IPS DF 6.9 (cell line): Measurements from ENCODE around the gene NTM.

Experiments used
- DNase-seq: peaks from one replicate; pipeline ENCODE4 v3.0.0-alpha.2; 2013; ENCODE audit warnings: low read depth, low spot score
- H3K27ac ChIP-seq: one replicate; pipeline ENCODE4 v1.5.1; 2013; ENCODE audit warnings: low read length, control low read depth
- H3K27me3 ChIP-seq: 2 replicates; pipeline ENCODE4 v1.6.1; 2013; ENCODE audit warnings: mild to moderate bottlenecking, low read length; ENCODE audit not compliant: control insufficient read depth, insufficient read depth
- H3K36me3 ChIP-seq: 2 replicates; pipeline ENCODE4 v1.6.1; 2013; ENCODE audit warnings: low read length; ENCODE audit not compliant: control insufficient read depth, insufficient read depth
- H3K4me1 ChIP-seq: 2 replicates; pipeline ENCODE4 v1.6.1; 2013; ENCODE audit warnings: low read length; ENCODE audit not compliant: control insufficient read depth, insufficient read depth
- H3K4me3 ChIP-seq: 2 replicates; pipeline ENCODE4 v1.5.1; 2013; ENCODE audit warnings: mild to moderate bottlenecking, low read length
- H3K9me3 ChIP-seq: 2 replicates; pipeline ENCODE4 v1.6.1; 2013; ENCODE audit warnings: low read length, inconsistent platforms; ENCODE audit not compliant: control insufficient read depth, insufficient read depth
- WGBS: extraction: QIAGEN DNeasy Blood & Tissue Kit; methylation state at CpG from one replicate; pipeline ENCODE4 v1.1.7; 2013; ENCODE audit warnings: mixed read lengths, missing lambda C conversion rate; ENCODE audit not compliant: insufficient read length, insufficient coverage; 5-methylcytosine and 5-hydroxymethylcytosine counted together

The NTM gene

GRCh38 chr11:132022733-132023478 is 652.5 kb downstream of the NTM start:
- DNase-seq = no peak

DNA sequence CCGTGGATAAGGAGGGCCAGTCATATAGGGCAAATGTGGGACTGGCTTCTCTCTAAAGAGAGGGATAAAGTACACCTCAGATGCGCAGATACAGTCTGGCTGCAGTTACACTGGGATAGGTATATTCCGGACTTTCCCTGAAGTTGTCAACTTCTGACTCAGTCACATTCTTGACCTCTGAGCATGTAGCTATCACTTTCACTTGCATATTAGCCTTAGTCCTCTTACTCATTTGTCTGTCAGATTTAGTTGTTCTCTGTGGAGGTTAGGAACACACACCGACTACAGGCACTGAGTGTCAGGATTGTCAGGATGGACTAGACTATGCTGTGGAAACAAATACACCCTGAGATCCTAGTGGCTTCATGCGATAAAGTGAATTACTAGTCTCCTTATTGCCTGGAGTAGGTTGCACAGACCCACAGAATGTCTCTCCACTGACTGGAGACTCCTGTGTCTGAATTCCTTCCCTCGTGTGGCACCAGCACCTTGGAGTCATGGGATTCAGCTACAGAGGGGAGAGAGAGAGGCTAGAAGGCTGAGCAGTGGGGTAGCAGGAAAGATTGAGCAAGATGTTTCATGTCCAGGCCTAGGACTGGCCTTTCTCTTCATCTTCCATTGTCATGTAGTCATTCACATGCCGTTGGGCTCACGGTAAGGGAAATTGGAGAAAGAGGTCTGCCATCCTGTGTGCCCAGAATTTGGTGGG is 654.3 kb downstream of the NTM start:
- WGBS = no CpG with 5 or more reads among the region's 8 CpGs
- no peak for DNase-seq
- H3K36me3 ChIP-seq = no peaks in the 10 kb centered on the region
- H3K4me3 ChIP-seq = no peak overlapping the region
- no peaks in the 10 kb centered on the region for H3K9me3 ChIP-seq
- 0 out of 2 replicates have a peak, but pooled peaks cover 2% of the 10 kb centered on the region for H3K4me1 ChIP-seq
- no peak overlapping the region for H3K27ac ChIP-seq
- H3K27me3 ChIP-seq = no peaks in the 10 kb centered on the region

More at GRCh38 chr11:132022733-132023478, 652.5 kb downstream of the NTM start:
- Histone ChIP-seq H3K4me1 (0 out of 2 replicates have a peak, but pooled peaks cover 2% of the 10 kb centered on the region), H3K27me3 (no peaks in the 10 kb centered on the region), H3K27ac (no peak overlapping the region), H3K9me3 (no peaks in the 10 kb centered on the region), H3K4me3 (no peak overlapping the region), H3K36me3 (no peaks in the 10 kb centered on the region)
- WGBS = no CpG with 5 or more reads among the region's 6 CpGs

DNA sequence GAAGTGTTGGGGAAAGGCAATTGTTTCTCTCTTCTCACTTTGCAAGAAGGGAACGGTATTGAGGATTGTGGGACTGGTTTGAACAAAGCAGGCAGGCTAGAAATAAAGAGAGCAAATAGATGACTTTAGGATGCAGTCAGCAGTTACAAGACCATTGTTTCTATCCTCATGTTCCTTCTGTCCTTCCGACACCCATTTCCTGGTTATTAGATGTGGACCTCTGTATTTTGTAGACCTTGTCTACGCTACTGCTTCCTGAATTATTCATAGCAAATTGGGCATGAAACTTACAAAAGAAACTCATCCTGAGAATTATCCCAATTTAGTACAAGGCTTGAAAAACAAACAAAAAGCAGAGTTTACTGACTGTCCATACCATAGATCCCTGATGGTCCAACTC is 656.3 kb downstream of the NTM start:
- Histone ChIP-seq H3K27me3 (no peaks in the 10 kb centered on the region), H3K9me3 (no peaks in the 10 kb centered on the region), H3K4me3 (no peak overlapping the region), H3K4me1 (0 out of 2 replicates have a peak, but pooled peaks cover 1% of the 10 kb centered on the region), H3K36me3 (no peaks in the 10 kb centered on the region), H3K27ac (no peak overlapping the region)
- DNase-seq = no peak
- no CpG with 5 or more reads among the region's 3 CpGs for WGBS

- no peaks in the 10 kb centered on the region for H3K9me3 ChIP-seq
- H3K4me3 ChIP-seq = no peak overlapping the region
- H3K36me3 ChIP-seq = no peaks in the 10 kb centered on the region
- H3K4me1 ChIP-seq = no peaks in the 10 kb centered on the region
- H3K27me3 ChIP-seq = no peaks in the 10 kb centered on the region
- no peak for DNase-seq
- WGBS = no CpG with 5 or more reads among the region's 4 CpGs
- H3K27ac ChIP-seq = no peak overlapping the region
Observed at GRCh38 chr11:132028380-132029240, 658.2 kb downstream of the NTM start.

DNA sequence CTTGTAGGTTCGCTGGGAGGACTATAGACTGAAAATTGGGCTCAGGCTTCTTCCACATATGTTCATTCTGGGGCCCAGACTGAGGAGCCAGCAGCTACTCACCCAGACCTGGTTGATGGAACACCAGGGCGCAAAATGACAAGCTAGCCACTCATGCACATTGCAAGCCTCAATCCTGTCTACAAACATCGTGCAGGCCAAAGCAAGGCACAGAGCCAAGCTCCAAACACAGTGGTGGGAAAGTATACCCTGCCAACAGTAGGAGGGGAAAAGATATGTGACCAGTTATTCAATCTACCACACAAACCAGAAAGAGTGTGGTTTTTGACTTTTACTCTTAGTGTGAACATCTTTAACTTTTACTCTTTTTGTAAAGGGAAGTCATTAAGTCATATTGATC is 660.5 kb downstream of the NTM start:
- no peaks in the 10 kb centered on the region for H3K36me3 ChIP-seq
- no peak overlapping the region for H3K27ac ChIP-seq
- no peak overlapping the region for H3K4me3 ChIP-seq
- no peaks in the 10 kb centered on the region for H3K4me1 ChIP-seq
- no peaks in the 10 kb centered on the region for H3K27me3 ChIP-seq
- H3K9me3 ChIP-seq = no peaks in the 10 kb centered on the region
- no peak for DNase-seq
- no CpG with 5 or more reads among the region's 3 CpGs for WGBS

GRCh38 chr11:132032555-132032954 is 662.1 kb downstream of the NTM start:
- H3K4me1 ChIP-seq = no peaks in the 10 kb centered on the region; the same call in 1 of the 2 replicates
- H3K27ac ChIP-seq = no peak overlapping the region
- H3K27me3 ChIP-seq = no peaks in the 10 kb centered on the region
- H3K36me3 ChIP-seq = no peaks in the 10 kb centered on the region
- no peaks in the 10 kb centered on the region for H3K9me3 ChIP-seq
- no peak for DNase-seq
- no CpG with 5 or more reads among the region's 2 CpGs for WGBS
- H3K4me3 ChIP-seq = no peak overlapping the region

DNA sequence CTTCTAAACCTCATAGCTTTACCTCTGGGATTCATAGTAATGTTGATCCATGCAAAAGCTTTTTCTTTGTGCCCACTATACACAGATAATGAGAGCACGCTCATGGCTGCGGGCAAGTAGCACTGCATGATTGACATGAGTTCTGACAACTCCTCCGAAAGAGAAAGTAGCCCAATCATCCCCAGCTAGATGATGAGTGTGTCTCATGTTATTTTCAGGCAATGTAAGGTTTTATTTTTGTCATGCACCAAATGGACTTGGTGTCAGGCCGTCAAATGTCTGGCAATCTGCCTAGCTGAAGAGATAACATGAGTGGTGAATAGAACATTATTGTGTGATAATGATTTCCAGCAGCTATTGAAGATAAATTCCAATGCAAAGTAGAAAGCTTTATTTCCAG is 662.6 kb downstream of the NTM start:
- Histone ChIP-seq H3K9me3 (no peaks in the 10 kb centered on the region), H3K4me1 (no peaks in the 10 kb centered on the region; the same call in 1 of the 2 replicates), H3K27me3 (no peaks in the 10 kb centered on the region), H3K27ac (no peak overlapping the region), H3K36me3 (no peaks in the 10 kb centered on the region), H3K4me3 (no peak overlapping the region)
- no CpG with 5 or more reads among the region's 4 CpGs for WGBS
- DNase-seq = no peak

- WGBS = no CpG with 5 or more reads among the region's 4 CpGs
- Histone ChIP-seq H3K36me3 (no peaks in the 10 kb centered on the region), H3K27me3 (no peaks in the 10 kb centered on the region), H3K4me1 (no peaks in the 10 kb centered on the region; the same call in 1 of the 2 replicates), H3K27ac (no peak overlapping the region), H3K4me3 (no peak overlapping the region), H3K9me3 (no peaks in the 10 kb centered on the region)
- DNase-seq = no peak
Observed at GRCh38 chr11:132035228-132035627, 664.8 kb downstream of the NTM start.

- Histone ChIP-seq H3K9me3 (no peaks in the 10 kb centered on the region), H3K4me1 (no peaks in the 10 kb centered on the region; the same call in 1 of the 2 replicates), H3K4me3 (no peak overlapping the region), H3K27ac (no peak overlapping the region), H3K36me3 (no peaks in the 10 kb centered on the region), H3K27me3 (no peaks in the 10 kb centered on the region)
- DNase-seq = no peak
- WGBS = no CpG with 5 or more reads among the region's 4 CpGs
Observed at GRCh38 chr11:132035766-132036165, 665.4 kb downstream of the NTM start.

DNA sequence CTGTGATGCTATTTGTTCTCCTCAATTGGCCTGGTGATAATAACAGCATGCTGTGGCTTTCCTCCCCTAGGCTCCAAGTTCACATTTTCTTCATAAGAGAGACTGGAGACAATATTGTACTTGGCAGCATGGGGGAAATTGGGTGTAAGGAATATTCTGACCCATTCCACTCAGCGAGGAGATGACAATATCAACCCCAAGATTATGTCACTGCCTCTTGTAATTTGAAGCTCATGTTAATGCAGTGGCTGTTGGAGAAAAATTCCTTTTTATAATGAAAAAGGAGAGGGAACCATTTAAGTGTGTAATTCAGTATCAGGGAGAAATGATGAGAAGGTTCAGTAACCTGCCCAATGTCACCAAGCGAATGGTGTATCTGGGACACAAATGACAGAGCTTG is 665.8 kb downstream of the NTM start:
- WGBS = no CpG with 5 or more reads among the region's 2 CpGs
- H3K4me3 ChIP-seq = no peak overlapping the region
- H3K9me3 ChIP-seq = no peaks in the 10 kb centered on the region
- H3K27ac ChIP-seq = no peak overlapping the region
- H3K4me1 ChIP-seq = no peaks in the 10 kb centered on the region; the same call in 1 of the 2 replicates
- DNase-seq = no peak
- H3K36me3 ChIP-seq = no peaks in the 10 kb centered on the region
- H3K27me3 ChIP-seq = no peaks in the 10 kb centered on the region
